GM12878 (cell line): ENCODE data around the gene CHCHD3. TPM values are rescaled to one million over a fixed set of nuclear protein-coding genes. Genes with fewer than 3 reads are reported as not detected.

ENCODE experiments used
- ATAC-seq: fragments of 200-7000 bp; cut with Tn5 transposase; 3 replicates; pipeline ENCODE4 v1.9.1; 2020; ENCODE audit warnings: mild to moderate bottlenecking, moderate library complexity
- BruUV-seq: library from RNA; stranded (reverse); fragments of 400-500 nt; replicated peaks from 2 replicates; lab custom pipeline; 2021; lab: Mats Ljungman, UMichigan
- CTCF ChIA-PET: fragments of 300-600 bp; sonication (Branson Sonifier 250); formaldehyde crosslinking; extraction: SDS; loops from one replicate; lab custom pipeline; 2021; ENCODE audit warnings: inconsistent platforms; lab: Yijun Ruan, JAX
- POLR2A ChIA-PET: fragments of 350-600 bp; formaldehyde crosslinking; extraction: SDS; loops from one replicate; lab custom pipeline; 2021; ENCODE audit warnings: inconsistent platforms; lab: Charles Lee
- RAD21 ChIA-PET: fragments of 300-600 bp; sonication (Branson Sonifier 250); formaldehyde crosslinking; loops from one replicate; lab custom pipeline; 2023; ENCODE audit warnings: antibody characterized with exemption; ENCODE audit not compliant: unreplicated experiment; lab: Charles Lee
- SMC1A ChIA-PET: fragments of 300-600 bp; sonication (Branson Sonifier 250); formaldehyde crosslinking; loops from one replicate; lab custom pipeline; 2023; ENCODE audit not compliant: unreplicated experiment, uncharacterized antibody; lab: Charles Lee
- DNase-seq: peaks from one replicate; pipeline ENCODE4 v3.0.0-alpha.2; 2011; ENCODE audit warnings: low read depth, low spot score
- FAIRE-seq: peaks from 3 replicates; lab custom pipeline; 2011; peaks lifted over from hg19 to GRCh38; lab: Jason Lieb, UNC
- H2AFZ ChIP-seq: 2 replicates; pipeline ENCODE4 v1.6.0; 2011; ENCODE audit warnings: low read depth, low read length, control low read depth; ENCODE audit not compliant: control insufficient read depth
- H3K27ac ChIP-seq: 2 replicates; pipeline ENCODE4 v1.5.1; 2011; ENCODE audit warnings: control low read depth; ENCODE audit not compliant: control insufficient read depth, insufficient read depth
- H3K27me3 ChIP-seq, 2 experiments: replicated peaks in 1 of 2; 2 replicates each; pipeline versions ENCODE4 v1.6.0 to v1.6.1; 2011; ENCODE audit warnings: low read length in 1 of 2; ENCODE audit not compliant: control insufficient read depth in 2 of 2, insufficient read depth in 2 of 2
- H3K36me3 ChIP-seq, 2 experiments: 2 replicates each; pipeline ENCODE4 v1.5.1; 2011; ENCODE audit warnings: low read length in 1 of 2; ENCODE audit not compliant: control insufficient read depth in 2 of 2, insufficient read depth in 2 of 2
- H3K4me1 ChIP-seq: 2 replicates; pipeline ENCODE4 v1.6.1; 2011; ENCODE audit warnings: mild to moderate bottlenecking, low read length, moderate library complexity, mixed read lengths; ENCODE audit not compliant: control insufficient read depth, insufficient read depth
- H3K4me2 ChIP-seq: 2 replicates; pipeline ENCODE4 v1.6.0; 2011; ENCODE audit warnings: control low read depth; ENCODE audit not compliant: control insufficient read depth, insufficient read depth
- H3K4me3 ChIP-seq: fragments of 200-600 bp; sonication (generic); 2 replicates; pipeline ENCODE4 v1.5.1; 2016
- H3K79me2 ChIP-seq: 2 replicates; pipeline ENCODE4 v1.6.0; 2011; ENCODE audit warnings: low read length; ENCODE audit not compliant: control insufficient read depth, insufficient read depth
- H3K9ac ChIP-seq: 2 replicates; pipeline ENCODE4 v1.8.0; 2011; ENCODE audit warnings: low read length, control low read depth, mixed read lengths; ENCODE audit not compliant: control insufficient read depth, insufficient read depth
- H3K9me3 ChIP-seq: replicated peaks from 3 replicates; pipeline ENCODE4 v1.5.1; 2011; ENCODE audit warnings: mild to moderate bottlenecking, low read length; ENCODE audit not compliant: control insufficient read depth, insufficient read depth
- H4K20me1 ChIP-seq: 2 replicates; pipeline ENCODE4 v1.6.0; 2011; ENCODE audit not compliant: control insufficient read depth, insufficient read depth
- CHD2 ChIP-seq: IDR thresholded peaks from 2 replicates; pipeline ENCODE4 v1.6.1; 2011; ENCODE audit warnings: low read depth, low read length, improper control_type of control experiment, borderline replicate concordance
- CHD4 ChIP-seq: fragments of 200-600 bp; sonication (generic); IDR thresholded peaks from 2 replicates; pipeline ENCODE4 v1.6.1; 2016; ENCODE audit warnings: mild to moderate bottlenecking
- CTCF ChIP-seq, 3 experiments: IDR thresholded peaks in 2 of 3; conservative IDR thresholded peaks in 1 of 3; 2 replicates each; pipeline ENCODE4 v1.5.1; 2011; ENCODE audit warnings: low read depth in 3 of 3, low read length in 3 of 3, mild to moderate bottlenecking in 3 of 3, control low read depth in 2 of 3, moderate library complexity in 2 of 3, inconsistent platforms in 1 of 3, mixed read lengths in 1 of 3; ENCODE audit not compliant: control insufficient read depth in 2 of 3, insufficient read depth in 1 of 3; ENCODE audit errors: extremely low read depth in 1 of 3
- ELK1 ChIP-seq: IDR thresholded peaks from 2 replicates; pipeline ENCODE4 v1.6.1; 2012; ENCODE audit warnings: low read depth, low read length, improper control_type of control experiment
- IRF5 ChIP-seq: fragments of 450-650 bp; IDR thresholded peaks from 2 replicates; pipeline ENCODE4 v1.6.1; 2017; ENCODE audit warnings: borderline replicate concordance
- NFIC ChIP-seq: IDR thresholded peaks from 2 replicates; pipeline ENCODE4 v1.6.1; 2012; ENCODE audit warnings: low read depth, mild to moderate bottlenecking, inconsistent platforms, low read length, moderate library complexity
- NFYB ChIP-seq: IDR thresholded peaks from 2 replicates; pipeline ENCODE4 v1.6.1; 2011; ENCODE audit warnings: low read depth, mild to moderate bottlenecking, low read length, improper control_type of control experiment, moderate library complexity; ENCODE audit not compliant: insufficient read depth
- NR2F1 ChIP-seq: fragments of 450-650 bp; conservative IDR thresholded peaks from 2 replicates; pipeline ENCODE4 v1.6.1; 2017; ENCODE audit warnings: mild to moderate bottlenecking
- RAD21 ChIP-seq: IDR thresholded peaks from 2 replicates; pipeline ENCODE4 v1.6.1; 2011; ENCODE audit warnings: mild to moderate bottlenecking, low read depth, low read length, moderate library complexity; ENCODE audit not compliant: insufficient read depth
- RCOR1 ChIP-seq: conservative IDR thresholded peaks from 2 replicates; pipeline ENCODE4 v1.6.1; 2012; ENCODE audit warnings: low read depth, low read length, improper control_type of control experiment
- SMAD1 ChIP-seq: fragments of 450-650 bp; IDR thresholded peaks from 2 replicates; pipeline ENCODE4 v1.6.1; 2018; ENCODE audit warnings: mild to moderate bottlenecking, low read depth; ENCODE audit not compliant: partially characterized antibody
- YBX1 ChIP-seq: fragments of 450-650 bp; IDR thresholded peaks from 2 replicates; pipeline ENCODE4 v1.6.1; 2016; ENCODE audit warnings: antibody characterized with exemption
- ZBTB40 ChIP-seq: fragments of 450-650 bp; IDR thresholded peaks from 2 replicates; pipeline ENCODE4 v1.6.1; 2016; ENCODE audit warnings: mild to moderate bottlenecking, moderate library complexity, borderline replicate concordance
- ZNF24 ChIP-seq: fragments of 450-650 bp; IDR thresholded peaks from 2 replicates; pipeline ENCODE4 v1.6.1; 2017; ENCODE audit warnings: antibody characterized with exemption, mild to moderate bottlenecking
- ZNF384 ChIP-seq: IDR thresholded peaks from 2 replicates; pipeline ENCODE4 v1.6.1; 2012; ENCODE audit warnings: low read depth, mild to moderate bottlenecking, low read length, improper control_type of control experiment, borderline replicate concordance
- WGBS: methylation state at CpG from one replicate; pipeline ENCODE4 v1.1.6; 2016; ENCODE audit warnings: low lambda C conversion rate; ENCODE audit not compliant: insufficient replicate concordance, insufficient coverage; ENCODE audit errors: missing lambda C conversion rate; 5-methylcytosine and 5-hydroxymethylcytosine counted together
- in situ Hi-C: fragments of 300-500 bp; cut with MboI; formaldehyde crosslinking; loops from 9 replicates; pipeline ENCODE4 v1.14.3; 2018; ENCODE audit warnings: mixed read lengths
- intact Hi-C: fragments of 100-400 bp; cut with micrococcal nuclease; formaldehyde crosslinking; loops from one replicate; pipeline ENCODE4 v1.14.2; 2022; ENCODE audit not compliant: unreplicated experiment
- polyA plus RNA-seq, 11 experiments: library from polyadenylated mRNA; depleted of rRNA in 4 of 11; unstranded in 6 of 11; stranded (reverse) in 5 of 11; fragments of >200 nt; fragmentation: Nextera tagmentation in 4 of 11; fragmentation: Illumina TruSeq in 1 of 11; extraction: Ambion mirVana in 4 of 11; extraction: Trizol in 1 of 11; gene quantifications; 1 replicate in 1 of 11; 2 replicates in 10 of 11; pipeline versions ENCODE4 v1.2.1 to v1.2.3, GENCODE V29; 2011 to 2016; ENCODE audit warnings: inconsistent platforms in 2 of 11, missing spikeins in 2 of 11, low read depth in 1 of 11
- total RNA-seq, 4 experiments: library from RNA; depleted of rRNA in 3 of 4; stranded (reverse); fragments of >200 nt in 3 of 4; fragmentation: Illumina TruSeq in 1 of 4; extraction: Trizol in 1 of 4; gene quantifications; 2 replicates each; pipeline versions ENCODE4 v1.2.1 to v1.2.3, GENCODE V29; 2013 to 2021

CHCHD3 gene
- total and polyA plus RNA-seq, 10 of the 15 experiments (the other 5 are each of a cell fraction or from before 2014, with no cell fraction given), result 38.3 to 178 (median 96.2) TPM

- ChIA-PET CTCF (interaction anchor here (2.4 kb wide), 1 partner anchor 11 kb away, joined by 6 read pairs; no protein-coding TSS in a partner anchor), POLR2A (interaction anchor here (0.8 kb wide), 1 partner anchor 13 kb away, joined by 3 read pairs; no protein-coding TSS in a partner anchor), SMC1A (interaction anchor here (1.2 to 2.9 kb wide), 4 partner anchors 13 to 114 kb away, joined by 3 to 16 read pairs (median 6); no protein-coding TSS in a partner anchor), RAD21 (interaction anchor here (1.1 kb wide), 1 partner anchor 70 kb away, joined by 3 read pairs; no protein-coding TSS in a partner anchor)
- no peak for DNase-seq
- 82% methylated on average over 3 of the region's 3 CpGs for WGBS
- Histone ChIP-seq H3K27ac (no peak overlapping the region), H3K79me2 (no peaks in the 10 kb centered on the region; the same call in none of the 2 replicates), H3K9me3 (no peaks in the 10 kb centered on the region), H3K27me3 (no peaks in the 10 kb centered on the region), H4K20me1 (no peaks in the 10 kb centered on the region), H3K4me3 (no peak overlapping the region), H3K36me3 (peaks cover 0 to 8% of the 10 kb centered on the region in 2 experiments; a peak in 2 of 4 replicates), H3K4me2 (no peak overlapping the region), H3K4me1 (peaks cover 9% of the 10 kb centered on the region), H2AFZ (no peak overlapping the region), H3K9ac (no peak overlapping the region)
- intact Hi-C loops, result no loop called here
- in situ Hi-C loops, result no loop called here
- BruUV-seq, result no TSS peak
- FAIRE-seq, result no peak
- no peak; the same call in 2 of the 3 replicates for ATAC-seq
- TF ChIP-seq ZBTB40 (no peak), ZNF24 (no peak), NR2F1 (no peak), NFYB (no peak), ELK1 (no peak), RCOR1 (no peak), CHD4 (no peak), SMAD1 (no peak), RAD21 (no peak), NFIC (no peak), CHD2 (no peak), CTCF (IDR thresholded peaks at IDR 0.05 in 2 of 3, conservative IDR thresholded peaks at IDR 0.05 in 1 of 3; ENCODE audit: control insufficient read depth in 2 of 3, extremely low read depth in 1 of 3, insufficient read depth in 1 of 3, low read depth in 3 of 3, low read length in 3 of 3) (no peak), ZNF384 (no peak), IRF5 (no peak), YBX1 (no peak)
These were observed 174.4 kb downstream of the CHCHD3 start for GRCh38 chr7:132907380-132907940.
